H1 (cell line): ENCODE data around the gene LYRM4. TPM values are rescaled to one million over a fixed set of nuclear protein-coding genes. Genes with fewer than 3 reads are reported as not detected.

Experiments used
- ASH2L ChIP-seq: fragments of 200-600, 300-600 bp; sonication (generic); IDR thresholded peaks from one replicate; pipeline ENCODE4 v1.7.1; 2017; ENCODE audit warnings: low read length
- CEBPB ChIP-seq: IDR thresholded peaks from 2 replicates; pipeline ENCODE4 v1.6.1; 2012; ENCODE audit warnings: low read depth, low read length
- CHD2 ChIP-seq: IDR thresholded peaks from 2 replicates; pipeline ENCODE4 v1.6.1; 2012; ENCODE audit warnings: low read length, improper control_type of control experiment
- SP2 ChIP-seq: IDR thresholded peaks from 2 replicates; pipeline ENCODE4 v1.6.1; 2012; ENCODE audit warnings: mild to moderate bottlenecking, low read length, inconsistent platforms
- polyA plus RNA-seq, 7 experiments: library from polyadenylated mRNA; depleted of rRNA in 3 of 7; stranded (reverse) in 5 of 7; unstranded in 2 of 7; fragments of >200 nt in 5 of 7; fragments of 200-250 nt in 2 of 7; gene quantifications; 1 replicate in 5 of 7; 2 replicates in 1 of 7; 4 replicates in 1 of 7; pipeline versions ENCODE4 v1.2.1 to v1.2.3, GENCODE V29; 2011 to 2013; ENCODE audit warnings: missing spikeins in 2 of 7, mixed read lengths in 2 of 7
- total RNA-seq: library from RNA; stranded (reverse); fragmentation: NEBNext Ultra II Directional; extraction: Animal tissue kit (Norgen Biotek cat#: 25700); gene quantifications from 2 replicates; pipeline ENCODE4 v1.2.1, GENCODE V29; 2021
- TF ChIP-seq, protein P1 (sequence below): IDR thresholded peaks from 2 replicates; pipeline ENCODE4 v1.6.1; 2012; ENCODE audit warnings: inconsistent platforms

Gene LYRM4
- total and polyA plus RNA-seq, 2 of the 8 experiments (the other 6 are each of a cell fraction or from before 2014, with no cell fraction given): 56.6 to 62.8 TPM

DNA sequence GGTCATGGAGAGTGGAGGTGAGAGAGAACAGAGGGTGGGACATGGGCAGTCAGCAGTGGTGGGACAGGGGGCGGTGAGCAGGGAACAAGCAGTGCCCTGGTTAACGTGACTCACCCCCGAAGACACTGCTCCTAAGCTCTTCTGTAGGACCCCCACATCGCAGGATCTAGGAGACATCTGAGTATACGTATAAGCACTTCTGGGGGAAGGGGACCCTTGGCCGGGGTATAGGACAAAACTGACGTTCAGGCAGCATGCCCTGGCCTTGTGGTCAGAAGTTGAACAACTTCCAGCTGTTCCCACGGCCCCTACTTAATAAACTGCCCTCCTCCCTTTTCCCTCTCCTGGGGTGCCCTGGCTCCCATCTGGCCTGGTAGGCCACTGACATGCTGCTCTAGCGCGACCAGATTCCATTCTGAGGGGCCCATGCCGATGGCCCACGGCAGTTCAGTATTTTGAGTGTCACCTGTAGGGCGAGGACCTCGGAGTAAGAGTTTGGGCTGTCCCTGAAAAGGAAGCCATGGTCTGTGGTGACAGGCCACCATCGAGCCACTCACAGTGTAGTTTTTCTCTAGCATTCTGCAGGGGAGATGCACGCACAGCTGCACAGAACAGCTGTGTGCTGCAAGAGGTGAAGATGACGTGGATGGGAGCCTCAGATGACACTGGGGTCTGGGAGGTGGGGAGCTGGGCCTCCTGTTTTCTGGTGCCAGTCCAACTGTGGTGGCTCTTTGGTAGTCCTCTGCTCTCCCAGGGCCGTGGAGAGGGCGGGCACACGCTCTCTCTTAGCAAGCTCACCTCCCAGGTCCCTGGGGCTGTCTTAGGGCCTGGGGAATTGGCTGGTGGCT, 137.2 kb downstream of the LYRM4 start (continued):
- TF ChIP-seq CEBPB: no peak
- TF ChIP-seq, protein P1, sequence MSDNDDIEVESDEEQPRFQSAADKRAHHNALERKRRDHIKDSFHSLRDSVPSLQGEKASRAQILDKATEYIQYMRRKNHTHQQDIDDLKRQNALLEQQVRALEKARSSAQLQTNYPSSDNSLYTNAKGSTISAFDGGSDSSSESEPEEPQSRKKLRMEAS: no peak
- TF ChIP-seq SP2: no peak
- no peak for TF ChIP-seq ASH2L
- TF ChIP-seq CHD2: no peak
